Stimulated activated effector memory CD8-positive, alpha-beta T cell treated with anti-CD3 and anti-CD28 coated beads, Interleukin-12 subunit alpha, Interleukin-12 subunit beta, amount 100 ng/mL, for 72 hours (primary cell): Measurements from ENCODE around the gene MECR.

ENCODE experiments used
- ATAC-seq: fragments of 150-1000 bp; cut with Tn5 transposase; 2 replicates; pipeline ENCODE4 v1.10.0; 2021
- DNase-seq, 2 donors: peaks; one replicate each; pipeline ENCODE4 v3.0.0; 2021 to 2022; ENCODE audit warnings: low spot score in 2 of 2
- H3K27ac Mint-ChIP-seq: one replicate; pipeline ENCODE4 v1.8.0; 2022; ENCODE audit warnings: mild to moderate bottlenecking, mixed read lengths
- H3K36me3 Mint-ChIP-seq: one replicate; pipeline ENCODE4 v1.8.0; 2022; ENCODE audit warnings: mild to moderate bottlenecking, mixed read lengths
- H3K4me1 Mint-ChIP-seq: one replicate; pipeline ENCODE4 v1.8.0; 2022; ENCODE audit warnings: mixed read lengths
- H3K4me3 Mint-ChIP-seq: one replicate; pipeline ENCODE4 v1.8.0; 2022; ENCODE audit warnings: mild to moderate bottlenecking, mixed read lengths
- H3K9me3 Mint-ChIP-seq: one replicate; pipeline ENCODE4 v1.8.0; 2022; ENCODE audit warnings: mixed read lengths

MECR gene

DNA sequence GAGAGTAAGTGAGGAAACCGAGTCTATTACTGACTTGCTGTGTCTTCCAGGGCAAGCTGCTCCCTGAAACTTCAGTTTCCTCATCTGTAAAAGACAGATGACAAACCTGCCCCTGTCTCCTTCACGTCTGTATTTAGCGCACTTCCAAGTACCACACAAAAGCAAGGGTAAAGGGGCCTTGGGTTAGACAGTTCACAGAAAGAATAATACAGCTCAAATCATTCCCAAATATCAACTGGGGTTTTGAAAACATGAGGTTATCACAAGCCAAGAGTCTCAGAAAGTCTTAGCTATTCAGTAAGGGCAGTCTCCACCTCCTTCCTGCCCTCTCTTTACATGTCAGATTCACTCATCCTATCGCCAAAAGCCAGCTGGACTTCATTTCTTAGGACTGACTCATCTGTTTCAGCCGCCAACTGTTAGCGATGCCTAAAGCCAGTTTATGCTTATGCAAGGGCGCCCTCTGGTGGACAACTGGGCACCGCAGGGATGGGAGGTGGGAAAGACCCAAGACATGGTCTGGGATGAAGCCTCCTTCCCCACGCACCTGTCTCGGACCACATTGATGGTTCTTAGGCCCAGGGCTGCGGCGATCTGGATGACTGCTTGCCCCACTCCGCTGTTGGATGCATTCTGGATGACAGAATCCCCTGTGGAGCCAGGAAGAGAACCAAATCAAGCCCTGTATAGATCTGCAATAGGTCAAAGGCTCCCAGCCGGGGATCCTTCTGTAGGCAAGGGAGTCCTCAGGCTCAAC, 28.0 kb downstream of the MECR start:
- H3K4me3 Mint-ChIP-seq = no peak overlapping the region
- DNase-seq (peak; percentile 94 to 96), ATAC-seq (peak; percentile 97)
- peak overlapping the region; percentile 43 for H3K27ac Mint-ChIP-seq
- peaks cover 7% of the 10 kb centered on the region for H3K4me1 Mint-ChIP-seq
- H3K9me3 Mint-ChIP-seq = no peaks in the 10 kb centered on the region
- H3K36me3 Mint-ChIP-seq = peaks cover 54% of the 10 kb centered on the region

DNA sequence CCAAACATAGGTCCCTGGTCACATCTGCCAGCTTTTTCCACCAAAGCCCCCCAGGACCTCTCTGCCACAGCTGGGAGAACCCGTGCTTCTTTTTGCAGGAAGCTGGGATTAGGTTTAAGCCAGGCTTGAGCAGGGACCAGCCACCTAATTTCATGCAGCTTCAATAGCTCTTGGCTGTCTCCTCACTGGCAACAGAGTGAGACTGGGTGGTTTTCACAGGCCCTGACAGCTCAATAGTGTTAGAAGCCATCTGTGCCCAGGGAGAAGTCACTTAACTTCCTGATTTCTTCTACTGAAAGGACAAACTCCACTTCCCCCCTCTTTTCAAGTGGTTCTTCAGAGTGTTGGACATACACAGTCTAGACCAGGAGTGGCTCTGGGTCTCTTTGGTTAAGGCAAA, 28.7 kb downstream of the MECR start:
- H3K36me3 Mint-ChIP-seq = peaks cover 54% of the 10 kb centered on the region
- ATAC-seq = no peak
- no peak overlapping the region for H3K4me3 Mint-ChIP-seq
- DNase-seq = no peak
- H3K27ac Mint-ChIP-seq = peak overlapping the region; percentile 43
- H3K4me1 Mint-ChIP-seq = peaks cover 7% of the 10 kb centered on the region
- H3K9me3 Mint-ChIP-seq = no peaks in the 10 kb centered on the region

DNA sequence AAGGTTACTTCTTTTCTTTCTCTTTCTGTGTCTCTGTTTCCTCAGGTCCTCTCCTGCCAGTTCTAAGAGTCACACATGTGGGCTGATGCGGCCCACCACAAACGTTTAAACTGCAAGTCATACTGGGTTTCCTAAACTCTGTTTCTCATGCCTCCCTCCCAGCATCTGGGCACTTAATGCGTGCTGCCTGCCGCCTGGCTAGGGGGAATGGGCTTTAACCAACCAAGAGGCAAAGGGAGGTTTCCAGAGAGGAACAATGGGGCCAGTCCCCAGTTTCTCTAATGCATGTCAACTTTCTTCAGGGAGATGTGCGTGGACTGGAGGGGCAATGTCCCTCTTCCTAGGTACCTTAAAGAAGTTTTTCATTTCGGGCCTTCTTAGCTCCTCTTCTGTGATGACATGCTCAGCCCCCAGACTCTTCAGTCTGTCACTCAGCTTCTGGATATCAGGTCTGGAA, 29.1 kb downstream of the MECR start:
- ATAC-seq = no peak
- Mint-ChIP-seq H3K9me3 (no peaks in the 10 kb centered on the region), H3K27ac (peak overlapping the region; percentile 18), H3K36me3 (peaks cover 50% of the 10 kb centered on the region), H3K4me3 (no peak overlapping the region), H3K4me1 (peaks cover 7% of the 10 kb centered on the region)
- DNase-seq = no peak

DNA sequence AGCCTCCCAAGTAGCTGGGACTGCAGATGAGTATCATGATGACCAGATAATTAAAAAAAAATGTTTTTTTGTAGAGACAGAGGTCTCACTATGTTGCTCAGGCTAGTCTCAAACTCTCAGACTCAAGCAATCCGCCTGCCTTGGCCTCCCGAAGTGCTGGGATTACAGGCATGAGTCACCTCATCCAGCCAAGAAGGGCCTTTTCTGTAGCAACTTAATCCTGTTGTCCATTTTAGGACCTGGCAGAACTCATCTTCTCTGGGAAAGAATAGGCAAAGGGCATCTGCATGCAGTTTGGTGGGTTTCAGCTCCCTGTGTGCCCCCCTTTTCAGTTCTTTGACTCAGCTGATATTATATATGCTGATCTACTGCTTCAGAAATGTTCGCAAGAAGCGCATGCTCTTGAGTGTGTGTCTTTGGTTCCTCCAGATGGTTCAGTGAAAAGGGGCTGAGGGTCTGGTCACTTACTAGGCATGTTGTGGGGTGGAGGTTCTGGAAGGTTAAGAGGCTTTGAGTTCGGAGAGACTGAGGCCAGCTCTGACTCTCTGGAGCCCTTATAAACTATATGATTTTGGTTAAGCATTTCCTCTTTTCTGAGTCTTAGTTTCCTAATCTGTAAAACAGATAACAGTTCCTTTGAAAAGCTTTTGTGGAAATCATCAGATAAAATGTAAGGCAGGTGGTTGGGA, 29.7 kb downstream of the MECR start:
- no peak for DNase-seq
- Mint-ChIP-seq H3K9me3 (no peaks in the 10 kb centered on the region), H3K4me3 (no peak overlapping the region), H3K36me3 (peaks cover 45% of the 10 kb centered on the region), H3K4me1 (peaks cover 7% of the 10 kb centered on the region), H3K27ac (peak overlapping the region; percentile 18)
- no peak for ATAC-seq

DNA sequence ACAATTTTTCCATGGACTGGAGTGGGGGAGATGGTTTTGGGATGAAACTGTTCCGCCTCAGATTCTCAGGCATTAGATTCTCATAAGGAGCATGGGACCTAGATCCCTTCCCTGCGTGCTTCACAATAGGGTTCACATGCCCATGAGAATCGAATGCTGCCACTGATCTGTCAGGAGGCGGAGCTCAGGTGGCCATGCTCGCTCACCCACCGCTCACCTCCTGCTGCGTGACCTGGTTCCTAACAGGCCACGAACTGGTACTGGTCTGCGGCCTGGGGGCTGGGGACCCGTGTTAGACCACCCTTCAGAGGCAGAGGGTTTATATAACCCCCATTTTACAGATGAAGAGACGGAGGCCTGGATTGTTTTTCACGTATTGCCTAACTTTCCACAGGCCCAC, 32.7 kb downstream of the MECR start:
- no peaks in the 10 kb centered on the region for H3K9me3 Mint-ChIP-seq
- peaks cover 46% of the 10 kb centered on the region for H3K36me3 Mint-ChIP-seq
- peaks cover 6% of the 10 kb centered on the region for H3K4me1 Mint-ChIP-seq
- H3K27ac Mint-ChIP-seq = no peak overlapping the region
- no peak for DNase-seq
- H3K4me3 Mint-ChIP-seq = no peak overlapping the region
- ATAC-seq = no peak

DNA sequence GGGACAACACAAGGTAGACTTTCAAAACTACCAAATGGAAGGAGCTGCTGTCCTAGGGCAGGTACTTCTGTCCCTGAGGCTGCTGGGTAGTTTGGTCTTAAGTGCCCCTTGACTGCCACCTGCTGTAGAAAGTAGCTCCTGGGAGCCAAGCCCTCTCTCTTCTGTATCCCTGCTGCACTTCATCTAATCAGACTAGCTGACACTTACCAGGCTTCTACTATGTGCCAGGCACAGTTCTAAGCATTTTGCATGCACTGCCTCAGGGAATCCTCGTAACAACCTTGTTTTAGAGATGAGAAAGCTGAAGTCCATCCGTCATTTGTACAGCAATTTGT, 33.2 kb downstream of the MECR start:
- DNase-seq = no peak
- peak; percentile 73 for ATAC-seq
- Mint-ChIP-seq H3K4me3 (no peak overlapping the region), H3K27ac (peak overlapping the region; percentile 27), H3K4me1 (peaks cover 1% of the 10 kb centered on the region), H3K36me3 (peaks cover 46% of the 10 kb centered on the region), H3K9me3 (no peaks in the 10 kb centered on the region)

DNA sequence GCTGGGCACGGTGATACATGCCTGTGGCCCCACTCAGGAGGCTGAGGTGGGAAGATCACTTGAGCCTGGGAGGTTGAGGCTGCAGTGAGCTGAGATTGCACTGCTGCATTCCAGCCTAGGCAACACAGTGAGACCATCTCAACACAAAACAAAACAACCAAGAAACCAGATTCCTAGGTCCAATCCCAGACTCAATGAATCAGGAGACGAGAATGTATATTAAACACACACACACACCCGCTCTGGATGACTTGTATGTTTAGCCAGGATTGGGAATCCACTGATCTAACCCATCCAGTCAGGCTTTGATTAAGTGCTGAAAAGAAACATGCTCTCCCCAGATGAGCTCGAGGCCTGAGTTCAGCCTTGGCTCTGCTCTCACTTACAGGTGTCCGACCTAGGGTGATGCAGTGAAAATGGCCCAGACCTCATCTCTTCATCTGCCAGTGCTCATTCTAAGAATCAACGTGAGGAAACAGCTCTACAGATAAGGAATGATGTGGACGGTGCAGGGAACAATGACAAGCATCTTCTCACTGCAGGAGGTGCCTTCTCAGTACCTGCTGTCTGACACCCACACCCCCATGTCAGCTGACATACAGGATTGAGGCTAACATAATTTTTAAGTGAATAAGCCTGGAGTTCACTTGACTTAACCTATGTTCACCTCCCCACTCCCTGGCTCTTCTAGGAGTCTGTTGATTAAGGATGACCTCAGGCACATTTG, 33.7 kb downstream of the MECR start:
- Mint-ChIP-seq H3K4me1 (no peaks in the 10 kb centered on the region), H3K9me3 (no peaks in the 10 kb centered on the region), H3K27ac (peak overlapping the region; percentile 27), H3K36me3 (peaks cover 46% of the 10 kb centered on the region), H3K4me3 (no peak overlapping the region)
- DNase-seq (no peak), ATAC-seq (no peak)

DNA sequence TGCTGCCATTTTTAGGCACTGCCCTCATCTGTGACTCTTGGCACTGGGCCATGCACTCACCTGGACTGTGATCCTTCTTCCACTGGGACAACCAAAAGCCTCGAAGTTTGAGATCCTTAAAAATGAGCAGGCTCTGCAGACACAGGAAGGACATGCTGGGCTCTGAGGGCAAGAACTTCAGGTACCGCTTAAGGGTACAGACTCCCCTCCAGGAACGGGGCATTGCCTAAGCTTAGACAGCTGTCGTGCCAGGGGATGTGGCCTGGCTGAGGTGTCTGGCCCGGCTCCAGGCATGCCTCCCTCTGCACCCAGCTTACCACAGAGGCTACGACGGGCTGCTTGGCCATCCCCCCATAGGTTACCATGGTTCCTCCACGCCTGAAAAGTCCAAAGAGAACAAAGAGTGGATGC, 34.8 kb downstream of the MECR start:
- Mint-ChIP-seq H3K9me3 (no peaks in the 10 kb centered on the region), H3K4me3 (no peak overlapping the region), H3K4me1 (no peaks in the 10 kb centered on the region), H3K36me3 (peaks cover 37% of the 10 kb centered on the region), H3K27ac (no peak overlapping the region)
- ATAC-seq = no peak
- DNase-seq = no peak

DNA sequence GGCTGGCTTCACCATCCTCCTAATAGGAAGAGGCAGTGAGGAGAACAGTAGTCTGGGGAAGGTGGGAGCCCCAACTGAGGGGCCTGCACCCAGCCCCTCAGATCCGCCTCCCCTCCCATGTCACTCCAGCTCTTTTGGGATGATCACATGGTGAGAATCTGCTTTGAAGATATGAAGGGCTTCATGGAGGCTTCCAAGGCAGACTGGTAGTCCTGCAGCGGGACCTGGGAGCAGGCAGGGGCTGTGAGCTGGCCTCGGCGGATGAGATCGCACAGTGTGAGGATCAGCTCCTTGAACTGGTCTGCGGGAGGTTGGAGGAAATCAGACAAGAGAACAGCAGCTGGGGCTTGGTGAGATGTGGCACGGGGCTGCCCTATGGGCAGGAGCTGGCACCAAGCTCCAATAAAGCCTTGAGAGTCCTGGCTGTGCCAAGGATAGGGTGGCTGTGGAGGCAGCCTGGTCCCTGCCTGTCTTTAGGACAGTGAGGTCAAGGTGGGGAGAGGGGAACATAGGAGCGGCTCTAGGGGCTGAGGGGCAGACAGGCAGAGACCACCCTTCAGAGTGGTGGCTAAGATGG, 36.8 kb downstream of the MECR start:
- Mint-ChIP-seq H3K4me1 (no peaks in the 10 kb centered on the region), H3K9me3 (no peaks in the 10 kb centered on the region), H3K27ac (peak overlapping the region; percentile 51), H3K4me3 (no peak overlapping the region), H3K36me3 (peaks cover 18% of the 10 kb centered on the region)
- DNase-seq (no peak), ATAC-seq (no peak)

DNA sequence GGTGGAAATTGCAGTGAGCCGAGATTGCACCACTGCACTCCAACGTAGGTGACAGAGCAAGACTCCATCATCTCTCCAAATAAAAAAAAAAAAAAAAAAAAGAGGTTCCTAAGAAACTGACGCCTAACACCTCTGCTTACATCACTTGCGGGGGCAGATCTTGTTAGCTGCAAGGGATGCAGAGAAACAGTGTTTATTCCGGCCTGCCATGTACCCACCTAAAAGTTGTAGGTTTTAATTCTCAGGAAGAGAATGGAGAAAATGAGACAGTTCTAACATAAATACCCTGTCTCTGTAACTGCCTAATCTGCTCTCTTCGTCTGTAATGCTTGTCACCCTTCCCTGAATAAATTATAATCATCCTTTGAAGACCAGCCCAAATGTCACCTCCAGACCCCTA, 40.0 kb downstream of the MECR start:
- H3K4me1 Mint-ChIP-seq = no peaks in the 10 kb centered on the region
- ATAC-seq (no peak), DNase-seq (no peak)
- peaks cover 12% of the 10 kb centered on the region for H3K36me3 Mint-ChIP-seq
- no peak overlapping the region for H3K4me3 Mint-ChIP-seq
- H3K27ac Mint-ChIP-seq = no peak overlapping the region
- H3K9me3 Mint-ChIP-seq = no peaks in the 10 kb centered on the region

DNA sequence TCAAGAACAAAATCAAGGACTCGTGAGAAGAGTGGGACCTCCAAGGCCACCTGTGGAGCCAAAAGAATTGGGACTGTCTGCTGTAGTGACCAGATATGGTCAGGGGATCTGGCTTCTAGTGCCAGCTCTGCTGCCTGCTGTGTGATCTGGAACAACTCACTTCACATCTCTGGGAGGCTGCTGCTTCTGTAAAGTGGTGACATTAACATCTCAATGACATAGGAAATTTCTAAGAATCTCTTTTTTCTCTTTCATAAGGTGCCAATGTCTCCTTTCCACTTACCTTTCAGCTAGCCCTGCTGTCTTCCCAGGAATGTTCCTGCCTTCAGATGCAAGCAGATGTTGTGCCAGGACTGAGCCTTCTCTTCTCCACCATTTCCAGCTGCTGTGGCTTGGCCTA, 44.0 kb downstream of the MECR start:
- H3K27ac Mint-ChIP-seq = no peak overlapping the region
- H3K4me1 Mint-ChIP-seq = peaks cover 8% of the 10 kb centered on the region
- DNase-seq (no peak), ATAC-seq (no peak)
- H3K36me3 Mint-ChIP-seq = peaks cover 2% of the 10 kb centered on the region
- no peak overlapping the region for H3K4me3 Mint-ChIP-seq
- H3K9me3 Mint-ChIP-seq = no peaks in the 10 kb centered on the region

DNA sequence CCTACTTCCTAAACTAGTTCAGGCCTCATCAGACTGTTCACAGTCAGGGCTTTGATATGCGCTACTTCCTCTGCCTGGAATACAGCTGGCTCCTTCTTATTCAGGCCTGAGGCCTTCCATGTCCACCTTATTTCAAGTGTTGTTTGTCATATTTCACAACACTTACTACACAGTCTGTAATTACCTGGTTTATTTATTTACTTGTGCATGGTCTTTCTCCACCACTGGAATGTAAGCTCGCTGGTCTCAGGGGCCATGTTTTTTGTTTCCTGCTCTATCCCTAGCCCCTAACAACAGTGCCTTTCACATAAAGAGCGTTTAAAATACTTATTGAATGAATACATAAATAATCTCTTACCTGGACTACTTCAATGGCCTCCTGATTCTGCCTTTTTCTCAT, 44.5 kb downstream of the MECR start:
- H3K36me3 Mint-ChIP-seq = peaks cover 6% of the 10 kb centered on the region
- no peak overlapping the region for H3K4me3 Mint-ChIP-seq
- no peak for DNase-seq
- H3K27ac Mint-ChIP-seq = no peak overlapping the region
- ATAC-seq = no peak
- peaks cover 8% of the 10 kb centered on the region for H3K4me1 Mint-ChIP-seq
- no peaks in the 10 kb centered on the region for H3K9me3 Mint-ChIP-seq

DNA sequence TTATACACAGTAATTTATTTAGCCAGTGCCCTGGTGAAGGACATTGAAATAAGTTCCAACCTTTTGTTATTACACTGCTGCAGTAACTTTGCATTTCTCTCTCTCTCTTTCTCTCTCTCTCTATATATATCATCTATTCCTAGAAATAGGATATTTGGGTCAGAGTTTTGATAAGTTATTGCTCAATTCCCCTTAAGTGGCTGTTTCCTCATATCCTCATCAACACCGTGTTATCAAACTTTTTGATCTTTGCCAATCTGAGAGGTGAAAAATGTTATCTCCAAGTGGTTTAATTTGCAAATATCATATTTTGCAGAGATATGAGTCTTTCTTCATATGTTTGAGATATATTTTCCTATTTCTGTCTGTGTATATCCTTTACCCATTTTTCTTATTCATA, 47.4 kb downstream of the MECR start:
- peak overlapping the region; percentile 98 for H3K27ac Mint-ChIP-seq
- no peak for DNase-seq
- H3K36me3 Mint-ChIP-seq = peaks cover 34% of the 10 kb centered on the region
- ATAC-seq = no peak
- H3K4me3 Mint-ChIP-seq = peak overlapping the region; percentile 85
- no peaks in the 10 kb centered on the region for H3K9me3 Mint-ChIP-seq
- H3K4me1 Mint-ChIP-seq = peaks cover 27% of the 10 kb centered on the region

DNA sequence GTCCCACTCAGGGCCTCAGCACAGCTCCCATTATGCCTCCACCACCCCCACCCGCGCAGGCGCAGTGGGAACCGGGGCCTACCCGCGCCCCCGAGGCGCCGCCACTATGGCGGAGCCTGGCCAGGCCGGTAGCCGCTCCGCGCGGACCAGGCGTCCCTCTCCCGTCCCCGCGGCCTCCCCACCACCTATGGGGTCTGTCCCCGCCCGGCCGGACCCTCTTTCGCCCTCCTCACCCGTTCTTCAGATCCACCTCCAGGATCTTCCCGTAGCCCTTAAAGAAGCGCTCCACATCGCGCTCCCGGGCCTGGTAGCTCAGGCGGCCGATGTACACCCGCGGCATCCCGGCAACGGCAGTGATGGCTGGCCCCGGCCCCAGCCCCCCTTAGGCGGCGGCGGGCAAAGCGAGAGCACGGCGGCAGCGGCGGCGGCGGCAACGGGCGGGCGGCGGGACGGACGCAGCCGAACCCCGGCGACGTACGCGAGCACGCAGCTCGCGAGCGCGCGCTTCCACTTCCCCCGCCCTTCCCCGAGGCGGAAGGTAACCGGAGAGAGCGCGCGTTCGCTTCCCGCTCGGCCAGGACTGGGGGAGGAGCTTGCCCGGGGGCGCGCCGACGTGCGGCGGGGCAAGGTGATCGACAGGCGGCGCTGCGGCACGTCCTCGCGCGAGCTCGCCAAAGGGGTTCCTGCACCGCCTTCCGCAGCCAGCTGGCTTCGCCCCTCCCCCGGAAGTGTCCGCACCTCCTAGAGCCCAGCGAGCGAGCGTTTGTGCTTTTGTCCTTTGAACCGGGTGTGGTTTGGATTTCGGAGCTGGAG, 49.1 kb downstream of the MECR start, which contains the start of gene SRSF4:
Gene SRSF4, minus strand, starts transcription at position 488 of the 813 bp plus-strand sequence. Its CDS starts 148 bp downstream, at position 340.
- Mint-ChIP-seq H3K4me3 (peak within 1 kb of the TSS; percentile 85), H3K36me3 (peaks cover 50% of the 10 kb centered on the region), H3K4me1 (peaks cover 39% of the 10 kb centered on the region), H3K27ac (peak within 1 kb of the TSS; percentile 98), H3K9me3 (no peaks in the 10 kb centered on the region)
- peak; percentile 99 for DNase-seq
- peak; percentile 93 for ATAC-seq
